Spleen (tissue), 7 donors: ENCODE measurements around the gene FKBP9.
"Not testable (repeated sequence)": the region's sequence is repeated elsewhere in the genome, so short reads cannot be mapped to it uniquely, and the experiment has no call there.

Experiments
- POLR2A ChIP-seq, 3 donors: fragments of 450-650 bp; IDR thresholded peaks; one replicate each; pipeline ENCODE4 v1.5.1; 2017; ENCODE audit warnings: antibody characterized with exemption in 3 of 3, mild to moderate bottlenecking in 1 of 3
- TF ChIP-seq, protein P1 (sequence below), 11 experiments: fragments of 200-600 bp in 7 of 11; fragments of 450-650 bp in 4 of 11; sonication (generic) in 4 of 11; IDR thresholded peaks in 8 of 11; conservative IDR thresholded peaks in 3 of 11; 1 replicate in 7 of 11; 2 replicates in 4 of 11; pipeline versions ENCODE4 v1.4.0 to v1.8.0; 2016 to 2021; ENCODE audit warnings: antibody characterized with exemption in 11 of 11, inconsistent platforms in 4 of 11, mild to moderate bottlenecking in 1 of 11
- donor health status: DM: no; HTN: no; CAD: no; lungs with moderate emphysema.
- donor health status: DM: no; HTN: no; CAD: no.
- donor health status: DM: no; HTN: no; CAD: no.

GRCh38 chr7:32967268-32967582 is 10.0 kb downstream of the FKBP9 start:
- TF ChIP-seq, protein P1, sequence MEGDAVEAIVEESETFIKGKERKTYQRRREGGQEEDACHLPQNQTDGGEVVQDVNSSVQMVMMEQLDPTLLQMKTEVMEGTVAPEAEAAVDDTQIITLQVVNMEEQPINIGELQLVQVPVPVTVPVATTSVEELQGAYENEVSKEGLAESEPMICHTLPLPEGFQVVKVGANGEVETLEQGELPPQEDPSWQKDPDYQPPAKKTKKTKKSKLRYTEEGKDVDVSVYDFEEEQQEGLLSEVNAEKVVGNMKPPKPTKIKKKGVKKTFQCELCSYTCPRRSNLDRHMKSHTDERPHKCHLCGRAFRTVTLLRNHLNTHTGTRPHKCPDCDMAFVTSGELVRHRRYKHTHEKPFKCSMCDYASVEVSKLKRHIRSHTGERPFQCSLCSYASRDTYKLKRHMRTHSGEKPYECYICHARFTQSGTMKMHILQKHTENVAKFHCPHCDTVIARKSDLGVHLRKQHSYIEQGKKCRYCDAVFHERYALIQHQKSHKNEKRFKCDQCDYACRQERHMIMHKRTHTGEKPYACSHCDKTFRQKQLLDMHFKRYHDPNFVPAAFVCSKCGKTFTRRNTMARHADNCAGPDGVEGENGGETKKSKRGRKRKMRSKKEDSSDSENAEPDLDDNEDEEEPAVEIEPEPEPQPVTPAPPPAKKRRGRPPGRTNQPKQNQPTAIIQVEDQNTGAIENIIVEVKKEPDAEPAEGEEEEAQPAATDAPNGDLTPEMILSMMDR (IDR thresholded peaks at IDR 0.05 in 8 of 11, conservative IDR thresholded peaks at IDR 0.05 in 3 of 11) = not testable (repeated sequence)
- TF ChIP-seq POLR2A (IDR thresholded peaks at IDR 0.05) = not testable (repeated sequence)
